Fibroblast of upper back skin (primary cell): ENCODE data around the gene HS6ST1.
"Not testable (repeated sequence)": the region's sequence is repeated elsewhere in the genome, so short reads cannot be mapped to it uniquely, and the experiment has no call there.

Source experiments
- DNase-seq: peaks from one replicate; pipeline ENCODE4 v3.0.0-alpha.2; 2013

Gene HS6ST1

DNA sequence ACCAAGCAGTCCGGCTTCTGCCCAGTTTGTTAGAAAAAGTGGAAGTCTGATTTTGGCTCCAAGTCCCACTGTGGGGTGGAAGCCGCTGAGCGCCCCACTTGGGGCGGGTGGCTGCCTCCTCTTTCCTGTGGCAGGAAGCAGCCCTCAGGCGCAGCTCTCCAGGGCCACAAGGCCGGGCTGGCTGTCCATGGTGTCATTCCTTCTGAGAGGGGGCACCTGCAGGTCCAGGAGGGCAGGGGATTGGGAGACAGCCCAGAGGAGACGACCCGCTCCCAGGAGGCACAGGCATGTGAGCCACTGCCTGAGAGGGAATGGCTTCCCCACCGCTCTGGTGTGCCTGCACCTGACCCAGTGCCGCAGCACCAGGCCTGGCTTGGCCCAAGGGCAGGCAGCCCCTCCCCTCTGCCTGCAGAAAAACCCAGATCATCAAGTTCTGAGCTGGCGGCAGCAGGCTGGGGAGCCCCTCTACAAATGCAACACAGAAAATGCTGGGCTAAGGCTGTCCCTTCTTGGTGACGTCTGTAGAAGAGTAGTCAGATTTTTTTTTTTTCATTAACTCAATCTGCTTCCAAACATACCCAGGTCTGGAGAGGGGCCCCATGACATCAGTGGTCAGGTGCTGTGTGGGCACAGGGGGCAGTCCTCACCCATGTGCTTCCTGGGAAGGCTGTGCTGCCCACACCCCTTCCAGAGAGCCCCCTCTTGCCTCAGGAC lies 38.4 kb downstream of the HS6ST1 start:
- DNase-seq: no peak

- no peak for DNase-seq
Measured at GRCh38 chr2:128279786-128280157, 38.9 kb downstream of the HS6ST1 start.

DNA sequence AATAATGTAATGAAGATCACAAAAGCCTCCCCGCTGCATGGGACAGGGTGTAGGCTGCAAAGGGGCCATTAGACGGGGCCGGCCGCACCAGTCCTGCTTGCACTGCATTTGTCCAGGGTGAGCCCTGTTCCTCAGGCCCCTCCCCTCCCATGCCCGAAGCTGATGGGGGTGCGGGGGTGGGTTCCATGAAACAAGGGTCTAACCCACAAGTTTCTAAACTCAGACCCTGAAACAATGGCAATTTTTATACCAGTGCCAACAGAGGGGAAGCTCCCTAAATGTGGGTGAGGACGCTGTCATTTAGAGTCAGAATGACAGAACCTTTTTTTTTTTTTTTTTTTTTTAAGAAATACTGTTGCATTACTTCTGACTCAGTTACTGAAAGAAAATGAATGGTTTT lies 39.7 kb downstream of the HS6ST1 start:
- no peak for DNase-seq

GRCh38 chr2:128277961-128278681 lies 40.5 kb downstream of the HS6ST1 start:
- no peak for DNase-seq

DNA sequence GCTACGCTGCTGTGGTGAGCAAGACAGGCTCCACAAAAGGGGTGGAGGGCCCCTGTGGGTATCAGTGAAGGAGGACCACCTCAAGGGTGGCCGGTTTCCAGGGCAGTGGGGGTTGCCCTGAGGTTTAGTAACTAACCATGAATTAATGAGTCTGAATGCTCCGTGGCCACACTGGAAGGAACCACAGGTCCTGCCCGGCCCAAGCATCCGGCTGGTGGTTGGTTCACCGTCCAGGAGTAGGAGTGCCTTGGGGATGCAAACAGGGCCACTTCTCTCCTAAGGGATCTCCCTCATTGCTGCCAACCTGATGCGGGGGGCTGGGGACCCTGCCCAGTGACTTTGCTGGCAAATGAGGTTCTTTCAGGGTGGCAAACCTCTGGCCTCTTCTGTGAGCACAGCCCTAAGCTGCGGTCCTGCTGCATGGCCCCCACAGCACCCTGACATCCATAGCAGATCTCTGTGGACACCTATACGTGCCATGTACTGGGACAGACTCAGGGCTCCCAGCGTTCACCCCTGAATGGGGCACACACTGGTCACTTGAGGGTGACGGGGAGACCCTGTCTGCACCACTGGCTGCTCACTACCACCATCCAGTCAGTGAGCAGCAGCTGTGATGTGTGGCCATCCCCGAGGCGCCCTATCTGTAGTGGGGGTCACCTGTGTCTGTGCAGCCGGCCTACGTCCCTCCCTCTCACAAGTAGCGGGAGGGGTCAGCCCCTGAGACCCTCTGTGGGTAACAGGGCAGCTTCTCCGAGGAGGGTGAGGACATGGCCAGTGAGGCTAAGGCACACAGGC lies 41.6 kb downstream of the HS6ST1 start:
- DNase-seq: no peak

DNA sequence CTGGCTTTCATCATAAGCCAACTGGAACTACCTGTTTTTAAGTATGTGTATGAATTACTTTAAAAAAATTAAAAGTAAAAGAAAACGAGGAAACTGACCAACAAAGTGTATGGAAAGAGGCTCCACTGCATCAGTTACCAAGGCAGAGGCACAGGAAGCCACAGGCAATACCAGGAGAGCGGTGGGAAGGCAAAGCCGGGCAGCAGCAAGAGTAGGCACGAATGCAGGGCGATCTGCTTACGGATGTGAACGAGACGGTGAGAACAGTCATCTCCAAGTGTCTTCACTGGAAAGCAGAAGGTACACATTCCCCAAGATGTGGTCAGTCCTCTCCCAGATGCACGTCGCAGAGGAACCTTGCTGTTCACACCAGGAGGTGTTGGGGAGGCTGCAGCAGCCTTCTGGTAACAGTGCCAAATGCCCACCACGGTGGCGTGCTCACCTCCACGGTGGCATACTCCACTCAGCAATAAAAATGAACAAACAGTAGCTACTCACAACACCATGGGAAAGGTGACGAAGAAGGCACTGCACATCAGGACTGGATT lies 43.1 kb downstream of the HS6ST1 start:
- DNase-seq: no peak

- no peak for DNase-seq
Measured at GRCh38 chr2:128274218-128274617, 44.5 kb downstream of the HS6ST1 start.

- DNase-seq: no peak
Measured at GRCh38 chr2:128273469-128274081, 45.1 kb downstream of the HS6ST1 start.

DNA sequence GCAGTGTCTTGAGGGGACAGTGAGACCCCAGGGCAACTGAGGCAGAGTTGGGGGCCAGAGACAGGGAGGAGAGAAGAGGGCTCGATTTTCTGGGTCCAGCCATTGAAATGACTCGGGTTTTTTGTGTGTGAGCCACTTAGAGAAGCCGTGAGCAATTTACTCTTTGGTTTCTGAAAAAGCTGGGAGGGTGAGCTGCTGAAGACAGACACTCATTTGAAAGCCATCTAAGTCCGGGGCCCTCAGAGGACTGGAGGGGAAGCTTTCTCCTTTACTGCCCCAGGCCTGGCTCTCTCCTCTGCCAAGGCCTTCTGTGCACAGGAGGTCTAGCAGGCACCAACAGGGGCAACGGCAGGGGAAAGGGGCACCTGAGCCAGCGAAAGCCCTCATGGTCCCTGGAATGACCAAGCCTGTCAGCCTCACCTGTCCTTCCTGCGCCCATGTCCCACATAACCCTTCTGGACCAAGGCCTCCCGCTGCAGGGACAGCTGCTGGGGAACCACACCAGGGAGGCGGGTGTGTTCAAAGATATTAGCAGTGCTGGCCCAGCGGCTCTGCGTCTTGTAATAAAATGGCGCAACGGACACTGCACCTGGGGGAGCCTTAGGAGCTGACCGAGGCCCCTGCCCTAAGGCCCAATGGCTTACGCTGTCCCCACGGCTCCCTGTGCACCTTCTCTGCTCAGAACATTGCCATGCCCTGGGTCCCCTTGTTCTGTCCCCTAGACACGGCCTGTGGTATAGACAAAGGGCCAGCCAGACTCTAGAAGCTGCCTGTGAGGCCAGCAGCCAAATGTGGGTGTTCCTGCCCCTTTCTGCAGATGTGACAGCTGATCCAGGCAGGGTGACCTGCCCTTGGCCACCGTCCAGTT lies 45.8 kb downstream of the HS6ST1 start:
- no peak for DNase-seq

- no peak for DNase-seq
Measured at GRCh38 chr2:128271911-128272600, 46.6 kb downstream of the HS6ST1 start.

- no peak for DNase-seq
Measured at GRCh38 chr2:128271597-128271910, 47.1 kb downstream of the HS6ST1 start.

DNA sequence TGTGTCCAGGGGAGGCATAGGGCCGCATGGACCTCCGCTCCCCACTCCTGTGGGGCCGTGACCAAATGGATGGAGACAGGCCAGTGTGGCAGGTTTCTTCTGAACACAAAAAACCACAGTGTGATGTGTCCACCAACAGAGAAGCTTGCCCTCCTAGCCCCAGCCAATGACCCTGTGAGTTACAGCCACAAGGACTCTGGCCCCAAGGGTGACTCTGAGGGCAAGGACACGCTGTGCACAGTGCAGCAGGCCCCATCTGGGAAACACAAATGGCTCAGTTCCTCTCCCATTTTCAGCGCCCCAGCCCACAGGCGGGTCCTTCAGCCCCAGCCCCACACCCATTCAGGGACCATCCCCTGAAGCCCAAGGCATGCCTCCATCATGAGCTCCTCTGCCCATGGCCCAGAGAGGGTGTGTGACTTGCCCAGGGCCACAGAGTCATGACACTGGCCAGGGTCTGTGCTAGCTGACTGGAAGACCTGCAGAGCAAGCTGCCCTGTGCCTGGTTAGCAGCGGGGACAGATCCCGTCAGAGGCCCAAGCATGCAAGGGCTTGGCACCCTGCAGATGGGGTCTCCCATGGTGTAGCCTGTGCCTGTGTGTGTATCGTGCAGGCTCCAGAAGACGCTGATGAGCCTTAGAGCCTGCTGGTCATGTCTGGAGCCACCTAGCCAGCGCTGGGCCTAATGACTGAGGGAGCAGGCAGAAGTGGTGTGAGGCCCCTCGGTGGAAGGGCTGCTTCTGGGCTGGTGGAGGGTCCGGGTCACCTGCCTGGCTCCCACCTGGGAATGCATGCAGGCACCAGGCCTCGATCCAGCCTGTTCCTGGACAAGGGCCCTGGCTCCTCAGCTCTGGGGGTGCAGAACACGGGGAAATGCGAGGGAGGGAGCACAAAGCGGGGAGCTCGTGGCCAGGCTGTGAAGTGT lies 47.7 kb downstream of the HS6ST1 start:
- DNase-seq: no peak

GRCh38 chr2:128269990-128270671 lies 48.5 kb downstream of the HS6ST1 start:
- no peak for DNase-seq

GRCh38 chr2:128269063-128269989 lies 49.3 kb downstream of the HS6ST1 start:
- DNase-seq: no peak

GRCh38 chr2:128268611-128269010 lies 50.1 kb downstream of the HS6ST1 start:
- DNase-seq: not testable (repeated sequence)

GRCh38 chr2:128268145-128268544 lies 50.5 kb downstream of the HS6ST1 start:
- DNase-seq: not testable (repeated sequence)

GRCh38 chr2:128267649-128268048 lies 51.0 kb downstream of the HS6ST1 start:
- not testable (repeated sequence) for DNase-seq

DNA sequence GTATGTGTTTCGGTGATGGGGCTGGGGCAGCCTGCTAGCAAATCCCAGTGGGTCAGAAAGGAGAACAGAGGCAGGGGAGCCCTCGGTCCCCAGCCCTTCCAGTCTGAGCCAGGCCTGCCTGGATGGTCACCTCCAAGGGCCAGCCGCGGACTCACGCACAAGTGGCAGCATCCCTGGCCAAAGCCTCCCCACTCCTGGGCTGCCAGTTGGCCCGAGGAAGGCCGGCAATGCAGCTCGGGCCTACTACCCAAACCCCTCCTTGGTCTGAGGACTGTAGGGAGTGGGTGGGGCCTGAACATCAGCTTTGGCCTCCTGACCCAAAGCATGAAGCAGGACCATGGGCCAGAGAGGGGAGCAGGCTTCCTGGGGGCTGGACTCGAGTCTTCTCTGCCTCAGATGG lies 51.5 kb downstream of the HS6ST1 start:
- not testable (repeated sequence) for DNase-seq

DNA sequence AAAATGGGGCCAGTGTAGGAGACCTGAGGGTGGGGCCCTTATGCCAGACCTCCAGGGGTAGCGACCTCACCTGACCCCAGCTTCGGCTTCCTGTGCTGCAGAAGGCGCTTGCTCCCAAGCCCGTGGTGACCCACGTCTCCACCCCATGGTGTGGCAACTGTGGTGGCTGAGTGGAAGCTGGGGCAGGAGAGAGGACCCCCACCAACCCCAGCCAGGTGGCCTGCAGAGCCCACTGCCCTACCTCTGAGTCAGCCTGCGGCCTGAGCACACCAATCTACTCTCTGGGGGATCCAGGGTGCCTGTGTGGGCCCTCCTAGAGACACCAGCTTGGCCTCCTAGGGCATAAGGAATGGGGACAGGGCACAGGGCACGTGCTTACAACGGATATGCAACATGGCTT lies 52.2 kb downstream of the HS6ST1 start:
- DNase-seq: not testable (repeated sequence)
